Lower lobe of right lung (tissue), 2 donors: ENCODE data around the gene CCDC33. TPM values are rescaled to one million over a fixed set of nuclear protein-coding genes. Genes with fewer than 3 reads are reported as not detected.

Experiments
- ATAC-seq, 2 donors: fragments of 200-7000 bp; cut with Tn5 transposase; one replicate each; pipeline ENCODE4 v1.9.1; 2020 to 2022; ENCODE audit warnings: mild to moderate bottlenecking in 2 of 2, moderate library complexity in 2 of 2
- DNase-seq: peaks from one replicate; pipeline ENCODE4 v3.0.0-alpha.2; 2020
- H3K27ac ChIP-seq: fragments of 200-600 bp; one replicate; pipeline ENCODE4 v1.8.0; 2022
- H3K27me3 ChIP-seq: fragments of 200-600 bp; one replicate; pipeline ENCODE4 v1.8.0; 2022; ENCODE audit warnings: low read depth
- H3K36me3 ChIP-seq: fragments of 200-600 bp; one replicate; pipeline ENCODE4 v1.8.0; 2022; ENCODE audit warnings: mild to moderate bottlenecking
- H3K4me1 ChIP-seq: fragments of 200-600 bp; one replicate; pipeline ENCODE4 v1.8.0; 2022
- H3K4me3 ChIP-seq: fragments of 200-600 bp; one replicate; pipeline ENCODE4 v1.8.0; 2022; ENCODE audit warnings: mild to moderate bottlenecking
- H3K9me3 ChIP-seq: fragments of 200-600 bp; one replicate; pipeline ENCODE4 v1.8.0; 2022
- intact Hi-C: fragments of 100-400 bp; cut with DNase I; formaldehyde crosslinking; loops from one replicate; pipeline ENCODE4 v1.11.0; 2022
- total RNA-seq: library from RNA; stranded (reverse); fragmentation: NEBNext Ultra II Directional; extraction: Animal tissue kit (Norgen Biotek cat#: 25700); gene quantifications from one replicate; pipeline ENCODE4 v1.2.1, GENCODE V29; 2021
- TF ChIP-seq, protein P1 (sequence below): fragments of 200-600 bp; IDR thresholded peaks from one replicate; pipeline ENCODE4 v1.8.0; 2022; ENCODE audit warnings: antibody characterized with exemption, mild to moderate bottlenecking
- donor health status: DM: no; HTN: yes; CAD: no; lungs with severe emphysema.

The CCDC33 gene
- total RNA-seq, 1 donor from 2014 or later = 5.9 TPM

DNA sequence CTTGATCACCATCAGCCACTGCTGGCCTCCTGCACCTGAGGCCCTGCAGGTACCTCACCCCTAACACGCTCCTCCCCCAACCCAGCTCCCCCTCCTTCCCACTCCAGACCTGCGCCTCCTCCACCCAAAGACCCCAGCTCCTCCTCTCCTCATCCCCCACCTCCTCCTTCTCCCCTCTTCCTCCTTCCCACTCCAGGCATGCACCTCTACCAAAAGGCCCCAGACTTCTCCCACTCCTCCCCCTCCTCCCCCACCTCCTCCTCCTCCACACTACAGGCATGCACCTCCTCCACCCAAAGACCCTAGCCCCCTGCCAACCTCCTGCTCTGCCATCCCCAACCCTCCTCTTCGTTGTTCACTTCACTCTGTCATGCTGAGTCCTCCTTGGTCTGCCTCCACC, 88.6 kb downstream of the CCDC33 start:
- Histone ChIP-seq H3K27ac (no peak overlapping the region), H3K27me3 (no peaks in the 10 kb centered on the region), H3K4me1 (peaks cover 4% of the 10 kb centered on the region), H3K36me3 (no peaks in the 10 kb centered on the region), H3K9me3 (no peaks in the 10 kb centered on the region), H3K4me3 (no peak overlapping the region)
- ATAC-seq (no peak), DNase-seq (no peak)
- TF ChIP-seq, protein P1, sequence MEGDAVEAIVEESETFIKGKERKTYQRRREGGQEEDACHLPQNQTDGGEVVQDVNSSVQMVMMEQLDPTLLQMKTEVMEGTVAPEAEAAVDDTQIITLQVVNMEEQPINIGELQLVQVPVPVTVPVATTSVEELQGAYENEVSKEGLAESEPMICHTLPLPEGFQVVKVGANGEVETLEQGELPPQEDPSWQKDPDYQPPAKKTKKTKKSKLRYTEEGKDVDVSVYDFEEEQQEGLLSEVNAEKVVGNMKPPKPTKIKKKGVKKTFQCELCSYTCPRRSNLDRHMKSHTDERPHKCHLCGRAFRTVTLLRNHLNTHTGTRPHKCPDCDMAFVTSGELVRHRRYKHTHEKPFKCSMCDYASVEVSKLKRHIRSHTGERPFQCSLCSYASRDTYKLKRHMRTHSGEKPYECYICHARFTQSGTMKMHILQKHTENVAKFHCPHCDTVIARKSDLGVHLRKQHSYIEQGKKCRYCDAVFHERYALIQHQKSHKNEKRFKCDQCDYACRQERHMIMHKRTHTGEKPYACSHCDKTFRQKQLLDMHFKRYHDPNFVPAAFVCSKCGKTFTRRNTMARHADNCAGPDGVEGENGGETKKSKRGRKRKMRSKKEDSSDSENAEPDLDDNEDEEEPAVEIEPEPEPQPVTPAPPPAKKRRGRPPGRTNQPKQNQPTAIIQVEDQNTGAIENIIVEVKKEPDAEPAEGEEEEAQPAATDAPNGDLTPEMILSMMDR = no peak
- intact Hi-C loops = no loop called here

DNA sequence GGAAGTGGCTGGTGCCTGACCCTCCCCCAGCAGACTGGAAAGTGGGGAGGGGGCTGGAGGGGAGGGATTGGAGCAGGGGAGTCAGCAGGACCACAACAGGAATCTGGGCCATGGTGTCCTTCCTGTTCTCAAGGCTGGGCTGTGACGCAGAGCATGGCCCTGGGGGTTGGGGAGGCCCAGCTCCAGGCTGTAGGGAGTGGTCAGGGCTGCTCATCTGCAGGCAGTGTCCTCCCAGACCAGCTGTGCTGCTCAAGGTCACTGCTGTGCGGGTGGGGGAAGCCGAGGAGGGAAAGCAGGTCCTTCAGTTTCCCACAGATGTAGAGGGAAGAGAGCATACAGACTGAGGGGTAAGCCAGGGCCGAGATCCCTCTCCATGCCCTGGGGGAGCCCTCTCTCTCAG, 90.6 kb downstream of the CCDC33 start:
- H3K4me1 ChIP-seq = no peaks in the 10 kb centered on the region
- ATAC-seq = no peak
- intact Hi-C loops = no loop called here

DNA sequence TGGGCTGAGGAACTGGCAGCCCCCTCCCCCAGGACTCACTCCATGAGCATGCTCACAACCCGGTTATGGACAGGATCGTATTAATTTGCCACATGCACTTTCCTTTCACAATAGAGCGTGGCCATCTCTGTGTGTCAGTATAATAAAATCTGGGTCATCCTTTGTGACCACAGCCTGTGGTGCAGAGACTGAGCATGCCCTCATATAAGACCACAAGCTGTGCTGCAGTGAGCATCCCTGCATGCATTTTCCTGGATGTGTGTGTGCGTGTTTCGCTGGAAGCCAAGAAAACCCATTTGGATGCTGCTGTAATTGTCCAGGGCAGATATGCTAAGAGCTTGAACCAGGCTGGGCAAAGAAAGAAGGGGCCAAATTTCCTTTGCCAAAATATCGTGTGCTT, 91.6 kb downstream of the CCDC33 start:
- Histone ChIP-seq H3K4me3 (no peak overlapping the region), H3K9me3 (no peaks in the 10 kb centered on the region), H3K4me1 (no peaks in the 10 kb centered on the region), H3K27ac (no peak overlapping the region), H3K27me3 (no peaks in the 10 kb centered on the region), H3K36me3 (no peaks in the 10 kb centered on the region)
- intact Hi-C loops = no loop called here
- DNase-seq (no peak), ATAC-seq (no peak)
- TF ChIP-seq, protein P1 = no peak

More for the DNA sequence above, 90.6 kb downstream of the CCDC33 start:
- Histone ChIP-seq H3K9me3 (no peaks in the 10 kb centered on the region), H3K36me3 (no peaks in the 10 kb centered on the region), H3K4me3 (no peak overlapping the region), H3K27ac (no peak overlapping the region), H3K27me3 (no peaks in the 10 kb centered on the region)
- DNase-seq = no peak
- TF ChIP-seq, protein P1 = no peak

DNA sequence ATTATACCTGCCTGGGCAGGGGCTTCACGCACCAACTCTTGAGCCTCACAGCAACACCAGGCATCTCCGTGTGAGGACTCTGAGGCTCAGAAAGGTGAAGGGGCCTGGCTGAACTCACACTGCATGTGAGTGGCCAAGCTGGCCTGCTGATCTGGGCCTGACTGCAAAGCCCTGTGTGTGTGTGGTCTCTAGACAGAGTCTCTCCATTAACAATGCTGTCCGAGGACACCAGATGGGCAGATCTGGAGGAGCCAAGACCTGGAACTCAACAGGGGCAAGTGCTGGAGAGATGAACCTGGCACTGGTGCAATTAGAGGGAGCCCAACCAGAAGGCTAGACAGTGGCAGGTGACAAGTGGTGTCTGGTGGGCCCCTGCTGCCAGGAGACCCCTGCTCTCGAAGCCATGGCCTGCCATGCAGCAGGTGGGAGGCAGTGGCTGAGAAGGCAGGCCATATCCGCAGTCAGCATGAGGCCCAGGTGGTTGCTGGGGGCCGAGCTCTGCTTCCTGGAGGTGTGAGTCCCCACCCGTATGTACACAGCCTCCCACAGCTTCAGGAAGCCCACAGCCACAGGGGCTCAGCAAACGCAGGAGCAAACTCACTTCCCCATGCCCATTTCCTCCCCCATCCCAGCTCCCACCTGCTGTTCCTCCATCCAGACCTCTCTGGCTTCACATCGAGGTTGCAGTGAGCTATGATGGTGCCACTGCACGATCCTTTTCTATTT, 92.4 kb downstream of the CCDC33 start:
- intact Hi-C loops = no loop called here
- ATAC-seq (no peak), DNase-seq (no peak)
- TF ChIP-seq, protein P1 = no peak
- Histone ChIP-seq H3K27ac (no peak overlapping the region), H3K27me3 (no peaks in the 10 kb centered on the region), H3K36me3 (no peaks in the 10 kb centered on the region), H3K4me3 (no peak overlapping the region), H3K9me3 (no peaks in the 10 kb centered on the region), H3K4me1 (no peaks in the 10 kb centered on the region)

DNA sequence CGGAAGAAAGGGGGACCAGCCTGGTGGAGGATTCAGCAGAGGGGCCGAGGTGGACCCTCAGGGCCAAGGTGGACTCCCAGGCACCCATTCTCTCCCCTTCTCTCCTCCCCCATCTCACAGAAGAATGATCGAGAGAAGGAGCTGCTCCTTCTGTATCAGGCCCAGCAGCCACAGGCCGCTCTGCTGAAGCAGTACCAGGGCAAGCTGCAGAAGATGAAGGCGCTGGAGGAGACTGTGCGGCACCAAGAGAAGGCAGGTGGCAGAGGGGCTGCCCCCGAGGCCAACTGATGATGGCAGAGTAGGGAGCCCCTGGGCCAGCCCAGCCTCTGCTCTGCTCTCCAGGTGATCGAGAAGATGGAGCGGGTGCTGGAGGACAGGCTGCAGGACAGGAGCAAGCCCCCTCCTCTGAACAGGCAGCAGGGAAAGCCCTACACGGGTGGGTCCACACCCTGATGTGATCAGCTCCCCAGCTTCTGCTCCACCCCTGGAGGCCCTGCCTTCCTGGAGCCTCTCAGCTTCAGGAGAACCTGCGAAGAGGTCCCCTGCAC, 94.8 kb downstream of the CCDC33 start:
- Histone ChIP-seq H3K27me3 (no peaks in the 10 kb centered on the region), H3K4me3 (no peak overlapping the region), H3K4me1 (no peaks in the 10 kb centered on the region), H3K36me3 (no peaks in the 10 kb centered on the region), H3K9me3 (no peaks in the 10 kb centered on the region), H3K27ac (no peak overlapping the region)
- ATAC-seq (no peak), DNase-seq (no peak)
- intact Hi-C loops = no loop called here
- TF ChIP-seq, protein P1 = no peak
